Stimulated activated CD8-positive, alpha-beta memory T cell treated with anti-CD3 and anti-CD28 coated beads, Interleukin-12 subunit alpha, Interleukin-12 subunit beta, amount 100 ng/mL, for 4 hours (primary cell): ENCODE measurements around the gene TBXAS1.

Source experiments
- DNase-seq: peaks from one replicate; pipeline ENCODE4 v3.0.0-alpha.2; 2020; ENCODE audit warnings: low read depth

TBXAS1 gene

DNA sequence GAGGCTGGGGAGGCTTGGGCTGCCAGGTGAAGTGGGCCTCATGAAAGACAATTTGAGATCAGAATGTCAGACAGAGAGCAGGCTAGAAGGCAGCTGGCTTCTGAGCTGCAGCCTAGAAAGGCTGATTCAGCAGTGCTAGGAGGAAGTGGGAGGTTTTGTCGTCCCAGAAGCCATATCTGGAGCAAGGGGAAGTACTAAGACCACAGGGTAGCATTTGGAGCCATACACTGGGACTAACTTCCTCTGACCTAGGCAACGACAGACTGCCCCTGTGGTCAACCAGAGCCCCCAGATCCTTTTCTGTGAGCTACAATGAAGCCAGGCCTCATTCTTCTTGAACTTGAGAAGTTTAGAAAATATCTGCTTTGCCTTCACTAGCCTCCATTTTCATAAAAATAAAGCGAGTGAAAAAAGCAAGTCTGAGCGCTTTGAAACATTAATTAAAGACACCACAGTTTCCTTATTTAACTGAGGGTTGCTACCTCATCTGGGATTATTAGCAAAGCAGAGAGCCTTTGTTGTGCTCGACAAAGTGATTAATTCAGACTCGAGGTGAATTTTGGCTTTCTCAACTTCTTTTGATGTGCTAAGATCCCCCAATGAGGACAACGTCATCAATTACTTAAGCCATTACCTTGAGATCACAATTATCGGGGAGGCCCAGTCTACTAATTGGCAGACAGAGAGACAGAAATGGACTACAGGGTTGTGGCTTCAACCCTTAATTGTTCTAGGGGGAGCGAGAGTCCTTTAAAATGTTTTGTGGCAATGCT lies 26.6 kb downstream of the TBXAS1 start:
- no peak for DNase-seq

DNA sequence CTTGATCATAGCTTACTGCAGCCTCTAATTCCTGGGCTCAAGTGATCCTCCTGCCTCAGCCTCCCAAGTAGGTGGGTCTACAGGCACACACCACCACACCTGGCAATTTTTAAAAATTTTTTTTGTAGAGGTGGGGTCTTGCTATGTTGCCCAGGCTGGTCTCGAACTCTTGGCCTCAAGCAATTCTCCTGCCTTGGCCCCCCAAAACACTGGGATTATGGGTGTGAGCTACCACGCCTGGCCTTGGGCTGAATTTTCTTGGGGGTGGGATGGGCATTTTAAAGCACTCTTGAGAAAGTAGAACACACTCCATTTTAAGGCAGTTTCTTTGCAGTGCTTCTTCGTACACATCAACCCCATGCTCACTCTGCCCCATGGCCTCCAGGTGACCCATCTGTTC lies 28.7 kb downstream of the TBXAS1 start:
- no peak for DNase-seq

DNA sequence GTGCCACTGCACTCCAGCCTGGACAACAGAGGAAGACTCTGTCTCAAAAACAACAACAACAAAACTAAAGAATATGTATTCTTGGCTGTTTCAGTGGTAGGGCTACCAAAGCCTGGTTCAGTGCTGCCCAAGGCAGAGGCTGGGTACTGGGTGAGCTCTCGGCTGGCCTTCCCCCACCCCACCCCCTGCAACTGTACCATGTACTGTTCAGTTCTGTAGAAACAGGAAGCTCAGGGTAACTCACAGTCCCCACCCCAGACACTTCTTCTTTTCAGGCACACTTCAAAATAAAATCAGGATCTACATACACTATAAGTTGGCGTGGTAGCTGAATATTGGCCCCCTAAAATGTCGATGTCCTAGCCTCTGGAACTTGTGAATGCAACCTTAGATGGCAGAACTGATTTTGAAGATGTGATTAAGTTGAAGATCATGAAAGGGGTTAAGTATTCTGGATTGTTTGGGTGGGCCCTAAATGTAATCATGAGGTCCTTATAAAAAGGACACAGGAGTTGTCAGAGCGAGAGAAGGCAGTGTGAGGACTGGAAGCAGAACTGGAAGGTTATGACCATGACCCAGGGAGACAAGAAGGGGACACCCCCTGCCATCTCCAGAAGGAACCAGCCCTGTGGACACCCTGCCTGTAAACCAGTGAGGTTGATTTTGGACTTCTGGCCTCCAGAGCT lies 31.2 kb downstream of the TBXAS1 start:
- DNase-seq = no peak

DNA sequence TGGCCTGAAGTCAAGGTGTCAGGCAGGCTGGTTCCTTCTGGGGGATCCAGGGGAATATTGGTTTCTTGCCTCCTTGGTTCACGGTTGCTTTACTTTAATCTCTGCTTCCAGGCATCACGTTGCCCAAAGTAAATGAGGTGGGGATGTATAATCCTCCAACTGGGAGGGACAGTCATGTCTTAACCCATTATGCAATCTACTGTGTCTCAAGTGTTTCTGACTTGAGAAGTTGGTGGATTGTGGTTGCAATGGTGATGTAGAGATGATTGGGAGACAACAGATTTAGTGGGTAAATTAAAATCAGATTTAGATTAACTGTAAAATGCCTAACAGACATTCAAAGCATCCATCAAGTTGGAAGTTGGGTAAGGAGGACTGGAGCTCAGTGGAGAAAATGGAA lies 32.7 kb downstream of the TBXAS1 start:
- DNase-seq = no peak

DNA sequence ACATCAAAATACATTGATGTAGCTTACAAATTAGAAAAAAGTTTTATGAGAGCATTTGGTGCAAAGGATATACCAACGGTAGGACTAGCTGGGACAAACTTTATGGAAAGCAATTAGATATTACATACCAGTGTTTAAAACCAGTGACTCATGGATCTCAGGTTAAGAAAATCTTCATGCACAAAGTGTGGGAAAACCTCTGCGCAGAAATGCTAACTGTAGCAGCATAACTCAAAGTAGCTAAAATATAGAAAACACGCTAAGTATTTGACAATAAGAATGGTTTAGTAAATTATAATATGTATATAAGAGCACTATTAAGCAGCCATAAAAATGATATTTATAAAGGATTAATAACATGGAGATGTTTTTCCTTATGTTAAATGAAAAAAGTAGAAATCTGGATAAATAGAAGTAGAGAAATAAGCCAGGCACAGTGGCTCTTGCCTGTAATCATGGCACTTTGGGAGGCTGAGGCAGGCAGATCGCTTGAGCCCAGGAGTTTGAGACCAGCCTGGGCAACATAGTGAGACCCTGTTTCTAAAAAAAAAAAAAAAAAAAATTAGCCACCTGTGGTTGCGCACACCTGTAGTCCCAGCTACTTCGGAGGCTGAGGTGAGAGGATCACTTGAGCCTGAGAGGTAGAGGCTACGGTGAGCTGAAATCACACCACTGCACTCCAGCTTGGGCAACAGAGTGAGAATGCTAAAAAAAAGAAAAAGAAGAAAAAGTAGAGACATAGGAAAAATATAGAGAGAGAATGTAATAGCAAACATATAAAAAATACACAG lies 37.2 kb downstream of the TBXAS1 start:
- no peak for DNase-seq

DNA sequence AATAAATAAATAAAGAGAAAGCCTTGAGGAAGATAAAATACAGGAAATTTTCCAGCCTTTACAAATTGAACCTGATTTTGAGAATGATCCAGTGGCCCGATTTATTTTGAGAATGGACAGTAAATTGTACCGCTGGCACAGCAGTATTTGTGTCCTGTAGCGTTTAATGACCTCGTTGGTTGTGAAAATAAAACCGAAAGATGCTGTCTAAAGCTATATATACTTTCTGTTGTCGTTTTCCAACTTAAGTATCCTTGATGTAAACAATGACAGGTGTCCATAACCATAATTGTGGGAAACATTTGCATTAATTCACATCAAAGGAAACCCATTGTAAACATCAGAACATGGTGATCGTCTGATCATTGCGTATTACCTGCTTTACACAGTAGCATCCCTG lies 38.8 kb downstream of the TBXAS1 start:
- DNase-seq = no peak

DNA sequence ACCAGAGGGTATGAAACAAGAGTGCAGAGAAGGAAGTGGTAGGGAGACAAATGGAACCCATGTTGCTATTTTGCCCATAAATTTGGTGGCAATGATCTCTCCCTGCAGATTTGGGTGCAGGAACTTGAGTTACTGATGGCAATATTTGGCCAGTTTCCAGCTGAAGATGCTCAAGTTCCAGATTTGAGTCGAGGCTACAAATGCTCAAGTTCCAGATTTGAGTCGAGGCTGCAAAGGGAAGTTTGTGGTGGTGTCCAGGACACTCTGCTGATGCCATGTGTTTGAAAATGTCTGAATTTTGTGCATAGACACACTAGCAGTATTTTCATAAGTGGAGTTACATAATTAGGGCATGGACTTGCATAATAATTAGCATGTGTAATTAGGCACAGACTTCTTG lies 40.8 kb downstream of the TBXAS1 start:
- DNase-seq = no peak

DNA sequence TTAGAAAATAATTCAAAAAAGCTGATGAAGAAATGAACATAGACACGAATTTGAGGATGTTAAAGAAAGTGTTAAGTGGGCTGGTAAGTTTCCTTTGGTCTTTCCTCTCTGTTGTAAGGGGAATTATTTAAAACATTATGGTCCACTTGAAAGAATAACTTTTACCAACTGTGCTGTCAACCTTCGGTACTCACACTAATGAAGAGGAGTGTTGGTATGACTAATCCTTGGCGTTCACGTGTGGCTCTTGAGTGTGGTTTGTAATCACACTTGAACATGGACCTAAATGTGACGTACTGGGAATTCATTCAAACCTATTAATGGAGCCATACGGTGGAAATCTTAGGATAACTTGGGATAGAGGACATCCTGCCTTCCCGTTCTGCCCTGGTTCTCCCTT lies 41.3 kb downstream of the TBXAS1 start:
- DNase-seq = no peak

DNA sequence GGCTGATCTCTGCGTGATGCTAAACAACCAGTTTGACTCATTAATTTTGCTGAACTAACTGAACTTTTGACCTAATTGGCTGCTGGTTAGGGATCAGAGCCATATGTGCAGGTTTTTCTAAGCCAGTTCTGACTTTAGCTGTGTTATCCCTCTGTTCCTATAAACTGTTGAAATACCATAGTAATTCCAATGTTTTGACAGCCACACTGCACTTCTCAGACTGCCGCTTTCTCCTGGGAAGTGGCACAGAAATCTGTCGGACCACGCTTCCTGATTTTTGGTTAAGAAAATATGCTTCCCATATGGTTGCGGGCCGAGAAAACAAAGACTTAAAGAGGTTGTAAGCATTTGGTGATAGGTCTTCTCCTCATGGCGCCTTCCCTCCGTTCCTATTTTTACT lies 42.3 kb downstream of the TBXAS1 start:
- no peak for DNase-seq

DNA sequence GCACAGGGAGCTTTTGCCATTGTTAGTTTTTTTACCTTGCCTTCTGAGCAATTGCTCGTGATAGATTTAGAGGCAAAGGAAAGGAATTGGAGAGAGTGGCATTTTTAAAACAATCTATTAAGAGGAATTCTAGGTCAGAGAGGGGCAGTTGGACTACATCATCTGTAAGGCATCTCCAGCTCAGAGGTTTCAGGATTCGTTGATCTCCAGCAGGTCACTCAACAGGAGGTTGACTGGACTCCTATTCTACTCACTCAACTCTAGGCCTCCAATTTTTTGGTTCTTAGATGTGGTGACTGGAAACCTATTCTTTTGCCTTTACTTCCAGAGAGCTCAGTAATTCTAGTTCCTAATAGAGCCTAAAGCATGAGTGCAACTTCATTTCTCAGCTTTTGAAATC lies 42.8 kb downstream of the TBXAS1 start:
- no peak for DNase-seq

DNA sequence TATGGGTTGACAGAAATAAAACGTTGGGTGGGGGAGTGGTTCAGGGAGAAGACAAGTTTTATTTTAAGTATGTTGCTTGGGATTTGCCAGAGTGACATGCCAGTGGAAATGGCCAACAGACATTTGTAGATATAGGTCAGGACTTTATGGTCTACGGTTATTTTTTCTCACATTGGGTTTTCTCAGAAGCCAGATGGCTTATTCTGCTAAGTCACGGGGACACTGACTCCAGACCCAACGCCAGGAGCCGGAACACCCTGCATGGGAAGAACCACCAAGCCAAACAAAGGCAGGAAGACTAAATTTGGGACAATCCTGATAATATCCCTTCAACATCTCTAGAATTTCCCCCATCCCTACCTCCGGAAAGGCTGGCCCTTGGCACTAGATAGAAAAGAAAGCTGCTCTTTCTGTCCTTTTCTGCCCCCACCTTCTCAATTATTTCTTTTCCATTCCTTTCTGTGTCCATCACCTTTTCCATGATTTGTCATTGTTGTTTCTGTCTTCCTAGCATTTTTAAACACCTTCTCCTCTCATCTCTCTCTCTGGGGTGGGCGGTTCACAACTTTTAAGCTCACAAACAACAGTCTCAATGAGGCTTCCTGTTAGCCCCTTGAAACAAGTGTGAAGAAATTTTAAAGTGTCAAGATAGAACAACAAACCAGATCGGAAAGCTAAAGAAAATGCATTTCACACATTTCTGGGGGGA lies 44.7 kb downstream of the TBXAS1 start:
- DNase-seq = no peak

DNA sequence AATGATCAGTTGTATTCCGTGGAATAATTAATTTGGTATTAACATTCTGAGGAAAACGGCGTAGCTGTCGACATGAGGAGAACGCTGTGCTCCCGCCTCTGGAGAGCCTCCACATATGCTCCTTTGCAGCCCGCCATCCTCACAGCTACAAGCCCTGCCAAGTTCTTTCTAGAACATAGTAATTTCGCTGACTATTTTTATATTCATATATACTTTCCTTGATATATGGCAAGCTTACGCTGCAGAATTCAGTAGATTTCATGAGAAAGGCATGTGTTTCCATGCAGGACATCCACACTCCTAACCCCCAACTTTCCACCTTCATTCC lies 45.2 kb downstream of the TBXAS1 start:
- no peak for DNase-seq

DNA sequence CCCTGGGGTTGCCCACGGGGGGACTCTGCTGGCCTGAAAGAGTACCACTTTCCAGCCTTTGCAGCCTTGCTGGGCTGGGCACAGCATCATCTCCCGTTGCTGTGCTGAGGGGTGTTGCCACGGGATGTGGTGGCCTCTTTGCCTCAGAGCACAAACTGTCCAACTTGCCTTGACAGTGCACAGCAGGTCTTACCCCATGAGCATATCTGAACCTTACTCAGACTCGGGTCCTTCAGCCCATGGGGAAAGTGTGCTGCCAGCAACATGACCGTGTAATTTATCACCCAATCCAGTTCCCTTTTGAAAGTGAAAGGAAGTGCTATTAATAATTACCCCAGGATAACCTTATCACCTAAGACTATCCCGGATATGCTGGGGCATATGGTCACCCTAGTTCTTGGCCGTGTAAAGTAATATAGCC lies 46.8 kb downstream of the TBXAS1 start:
- DNase-seq = no peak

DNA sequence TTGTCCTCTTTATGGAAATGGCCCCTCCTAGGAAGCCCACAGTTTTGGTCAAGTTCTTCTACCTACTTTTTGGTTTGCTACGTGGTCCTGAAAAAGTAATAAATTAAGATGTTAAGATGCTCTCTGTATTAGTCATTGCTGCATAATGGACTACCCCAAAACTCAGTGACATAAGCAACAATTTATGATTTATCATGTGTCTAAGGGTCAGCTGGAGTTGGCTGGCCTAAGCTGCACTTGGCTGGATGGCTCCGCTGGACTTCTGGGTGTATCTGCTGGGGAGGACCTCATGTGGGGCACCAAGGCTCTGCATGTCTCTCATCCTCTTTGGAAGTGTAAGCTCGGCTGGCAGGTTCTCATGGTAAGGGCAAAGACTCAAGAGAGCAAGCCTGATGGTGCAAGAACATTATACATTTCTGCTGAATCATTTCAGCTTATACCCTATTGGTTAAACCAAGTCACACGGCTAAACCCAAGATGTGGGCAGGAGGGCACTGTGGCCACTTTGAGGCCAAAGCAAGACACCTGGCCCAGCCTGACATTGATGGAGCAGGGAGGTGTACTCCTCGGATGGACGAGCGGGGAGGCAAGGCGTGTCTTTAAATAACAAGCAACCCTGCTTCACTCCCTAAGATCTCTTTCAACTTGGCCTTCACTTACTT lies 47.7 kb downstream of the TBXAS1 start:
- DNase-seq = no peak

DNA sequence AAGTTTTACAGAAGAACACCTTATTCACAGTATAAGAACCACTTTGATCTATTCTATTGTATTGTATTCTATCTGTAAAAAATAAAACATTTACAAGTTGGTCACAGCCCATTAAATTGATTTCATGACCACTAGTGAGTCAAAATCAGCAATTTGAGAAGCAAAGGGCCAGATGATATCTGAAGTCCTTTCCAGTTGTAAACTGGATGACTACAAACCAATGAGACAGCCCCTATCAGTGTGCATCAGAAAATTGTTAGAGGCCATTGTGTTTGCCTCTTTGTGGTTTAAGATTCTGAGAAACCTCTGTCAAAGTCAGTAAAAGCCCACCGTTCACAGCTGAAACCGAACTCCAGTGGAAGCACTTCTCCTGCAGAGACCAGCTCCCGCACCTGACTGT lies 54.8 kb downstream of the TBXAS1 start:
- no peak for DNase-seq

DNA sequence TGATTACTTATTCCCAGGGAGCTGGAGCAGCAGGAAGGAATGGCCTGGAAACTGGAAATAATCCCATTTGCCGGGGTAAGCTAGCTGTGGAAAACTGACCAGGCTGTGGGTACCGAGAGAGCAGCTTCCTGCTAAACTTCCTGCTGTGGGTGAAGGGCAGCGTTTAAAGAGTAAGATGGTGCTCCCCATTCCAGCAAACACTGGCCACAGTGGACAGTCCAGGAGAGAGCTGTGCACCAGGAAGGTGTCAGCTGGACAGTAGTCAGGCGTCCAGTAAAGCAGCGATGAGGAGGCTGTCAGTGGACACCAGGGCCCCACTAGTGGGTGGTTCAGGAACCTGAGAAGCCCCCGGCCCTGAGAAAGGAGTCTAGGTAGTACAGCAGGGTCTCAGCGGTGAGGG lies 55.4 kb downstream of the TBXAS1 start:
- no peak for DNase-seq

DNA sequence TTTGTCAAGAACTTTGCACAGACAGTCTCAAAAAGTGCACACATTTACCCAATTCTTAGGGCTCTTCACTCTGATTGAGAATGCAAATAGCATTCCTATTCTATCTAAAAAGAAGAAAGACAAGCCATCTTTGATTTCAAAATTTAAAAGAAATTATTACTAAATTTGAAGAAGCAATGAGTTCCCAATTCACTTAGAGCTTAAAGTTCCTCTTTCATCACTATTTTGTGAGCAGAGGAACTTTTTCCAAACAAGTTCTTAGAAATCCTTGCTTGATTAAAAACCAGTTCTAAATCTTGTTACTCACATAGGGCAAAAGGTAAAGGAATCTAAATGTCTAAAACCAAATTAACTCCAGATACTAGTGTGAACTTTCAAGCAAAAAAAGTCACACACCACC lies 56.4 kb downstream of the TBXAS1 start:
- no peak for DNase-seq

DNA sequence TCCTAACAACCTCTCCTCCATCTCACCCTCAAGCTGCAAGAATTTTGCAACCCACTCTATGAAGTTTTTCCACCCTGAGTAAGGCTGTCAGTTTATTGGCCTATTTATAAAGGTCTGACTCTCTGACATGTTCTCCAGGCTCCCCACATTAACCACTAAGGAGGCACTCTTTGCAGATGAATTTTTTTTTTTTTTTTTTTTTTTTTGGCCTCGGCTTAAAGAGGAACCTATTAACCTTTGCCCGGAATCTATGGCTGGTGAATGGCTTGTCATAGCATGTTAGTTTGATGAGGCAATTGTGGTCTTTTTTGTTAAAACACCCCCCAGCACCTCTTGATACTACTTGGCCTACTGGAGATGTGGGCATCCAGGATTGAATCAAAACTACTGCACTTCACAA lies 57.1 kb downstream of the TBXAS1 start:
- no peak for DNase-seq

DNA sequence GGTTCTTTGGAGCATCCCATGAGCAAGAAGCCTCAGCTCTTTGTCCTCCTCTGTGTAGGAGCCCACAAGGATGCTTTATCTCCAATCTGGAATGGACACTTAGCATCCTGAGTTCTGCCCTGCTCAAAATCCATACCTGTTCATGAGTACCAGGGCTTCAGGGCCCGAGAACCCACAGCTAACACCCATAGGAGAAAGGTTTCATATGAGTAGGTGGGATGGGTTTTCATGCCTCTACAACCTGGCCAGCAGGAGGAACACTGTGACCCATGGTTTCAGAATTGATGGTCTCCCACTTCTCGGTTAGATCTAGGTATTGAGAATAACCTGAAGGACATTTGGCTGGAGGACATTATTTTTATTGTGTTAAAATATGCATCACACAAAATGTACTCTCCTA lies 57.8 kb downstream of the TBXAS1 start:
- DNase-seq = no peak

DNA sequence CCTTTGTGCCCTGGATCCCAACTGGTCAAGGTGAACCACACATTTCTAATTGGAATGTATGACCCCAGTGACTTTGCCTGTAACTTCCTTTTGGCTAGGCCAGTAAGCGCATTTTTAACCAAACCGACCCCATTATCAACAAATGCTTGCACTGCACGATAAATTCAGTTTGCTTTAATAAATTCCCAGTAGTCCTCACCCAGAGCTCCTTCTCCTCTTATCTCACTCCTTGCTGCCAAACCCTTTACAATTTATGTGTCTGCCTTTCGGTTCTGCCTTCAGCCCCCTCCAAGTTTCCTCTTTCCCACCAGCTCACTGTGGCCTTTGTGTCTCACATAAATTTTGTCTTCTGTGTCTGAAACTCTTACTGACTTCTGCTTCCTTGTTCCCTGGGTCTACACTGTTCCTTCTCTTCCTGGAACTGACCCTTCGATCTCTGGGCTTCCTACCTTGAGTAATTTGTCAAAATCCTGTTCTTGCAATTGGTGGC lies 59.0 kb downstream of the TBXAS1 start:
- DNase-seq = no peak

DNA sequence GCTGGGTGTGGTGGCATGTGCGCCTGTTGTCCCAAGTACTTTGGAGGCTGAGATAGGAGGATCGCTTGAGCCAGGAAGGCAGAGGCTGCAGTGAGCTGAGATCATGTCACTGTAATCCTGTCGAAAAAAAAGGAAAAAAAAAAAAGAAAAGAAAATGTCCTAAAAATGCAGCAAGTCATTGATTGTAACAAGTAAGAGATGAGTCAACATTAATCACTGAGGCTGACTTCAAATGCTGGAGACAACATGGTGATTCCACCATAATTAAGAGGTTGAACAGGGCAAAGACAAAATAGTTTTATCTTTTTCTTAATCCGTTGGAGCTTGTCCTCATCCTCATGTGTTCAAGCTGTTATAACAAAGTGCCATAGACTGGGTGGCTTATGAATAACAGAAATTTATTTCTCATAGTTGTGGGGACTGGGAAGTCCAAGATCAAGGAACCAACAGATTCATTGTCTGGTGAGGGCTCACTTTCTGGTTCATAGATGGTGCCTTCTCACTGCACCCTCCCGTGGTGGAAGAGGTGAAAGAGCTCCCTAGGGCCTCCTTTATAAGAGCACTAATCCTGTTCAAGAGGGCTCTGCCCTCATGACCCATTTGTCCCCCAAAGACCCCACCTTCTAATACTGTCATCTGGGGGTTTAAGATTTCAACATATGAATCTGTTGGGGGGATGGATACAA lies 60.3 kb downstream of the TBXAS1 start:
- DNase-seq = no peak
